SJCRH30 (cell line): ENCODE results near the gene TRPM1. TPM values are rescaled to one million over a fixed set of nuclear protein-coding genes. Genes with fewer than 3 reads are reported as not detected.

Experiments
- DNase-seq, 2 experiments: peaks; one replicate each; pipeline ENCODE4 v3.0.0-alpha.2; 2015 to 2020
- H3K27ac ChIP-seq: fragments of 250-450 bp; sonication (Bioruptor Pico); 2 replicates; pipeline ENCODE4 v1.5.1; 2020; ENCODE audit warnings: mild to moderate bottlenecking, moderate library complexity
- H3K27me3 ChIP-seq: fragments of 250-450 bp; sonication (Bioruptor Pico); 2 replicates; pipeline ENCODE4 v1.5.1; 2020; ENCODE audit warnings: mild to moderate bottlenecking, moderate library complexity
- H3K36me3 ChIP-seq: fragments of 250-450 bp; sonication (Bioruptor Pico); 2 replicates; pipeline ENCODE4 v1.5.1; 2020; ENCODE audit warnings: mild to moderate bottlenecking, moderate library complexity
- H3K4me1 ChIP-seq: fragments of 250-450 bp; sonication (Bioruptor Pico); 2 replicates; pipeline ENCODE4 v1.5.1; 2020; ENCODE audit warnings: mild to moderate bottlenecking, moderate library complexity
- H3K4me3 ChIP-seq: fragments of 250-450 bp; sonication (Bioruptor Pico); 2 replicates; pipeline ENCODE4 v1.5.1; 2020; ENCODE audit warnings: mild to moderate bottlenecking, moderate library complexity
- H3K9me3 ChIP-seq: fragments of 250-450 bp; sonication (Bioruptor Pico); replicated peaks from 2 replicates; pipeline ENCODE4 v1.5.1; 2020; ENCODE audit warnings: mild to moderate bottlenecking, moderate library complexity
- total RNA-seq: library from RNA; depleted of rRNA; stranded (reverse); fragments of >200 nt; shearing (Covaris generic); gene quantifications from 2 replicates; pipeline ENCODE4 v1.2.3, GENCODE V29; 2014; rRNA removed

TRPM1 gene
- total RNA-seq, 1 experiment from 2014 or later, result 0.06 TPM

GRCh38 chr15:30953183-30953582, 148.3 kb downstream of the TRPM1 start:
- Histone ChIP-seq H3K9me3 (0 out of 2 replicates have a peak, but pooled peaks cover 6% of the 10 kb centered on the region), H3K27me3 (no peaks in the 10 kb centered on the region), H3K4me3 (no peak overlapping the region), H3K4me1 (peaks cover 3% of the 10 kb centered on the region; the same call in 1 of the 2 replicates), H3K27ac (no peak overlapping the region), H3K36me3 (peaks cover 47% of the 10 kb centered on the region)
- no peak for DNase-seq

Other genes with a start within 250 kb of the TRPM1 start
- 21.5 TPM in 2 replicates for gene FAN1, start 197.8 kb downstream of the TRPM1 start, total RNA-seq
- 10.6 and 11.4 TPM in 2 replicates for gene MTMR10, start 110.1 kb downstream of the TRPM1 start, total RNA-seq
- gene KLF13, start 225.1 kb upstream of the TRPM1 start, total RNA-seq, result 33.1 and 34.7 TPM in 2 replicates